IgD-negative memory B cell (primary cell): ENCODE data around the gene LSM7. TPM values are rescaled to one million over a fixed set of nuclear protein-coding genes. Genes with fewer than 3 reads are reported as not detected.

ENCODE experiments used
- H3K27ac Mint-ChIP-seq, 3 donors: one replicate each; pipeline ENCODE4 v1.8.0; 2020 to 2022; ENCODE audit warnings: mild to moderate bottlenecking in 3 of 3, mixed read lengths in 3 of 3, moderate library complexity in 1 of 3
- H3K27me3 Mint-ChIP-seq: one replicate; pipeline ENCODE4 v1.8.0; 2021; ENCODE audit warnings: mixed read lengths
- H3K36me3 Mint-ChIP-seq: one replicate; pipeline ENCODE4 v1.8.0; 2020; ENCODE audit warnings: mild to moderate bottlenecking, mixed read lengths
- H3K4me1 Mint-ChIP-seq, 3 donors: one replicate each; pipeline ENCODE4 v1.8.0; 2020 to 2022; ENCODE audit warnings: mixed read lengths in 3 of 3, mild to moderate bottlenecking in 1 of 3
- H3K4me3 Mint-ChIP-seq, 4 donors: one replicate each; pipeline ENCODE4 v1.8.0; 2020 to 2022; ENCODE audit warnings: mild to moderate bottlenecking in 4 of 4, mixed read lengths in 4 of 4, moderate library complexity in 3 of 4
- H3K9me3 Mint-ChIP-seq, 3 donors: one replicate each; pipeline ENCODE4 v1.8.0; 2020 to 2021; ENCODE audit warnings: mixed read lengths in 3 of 3, mild to moderate bottlenecking in 1 of 3
- polyA plus RNA-seq: library from polyadenylated mRNA; unstranded; fragments of 300-500 nt; fragmentation: Illumina TruSeq; gene quantifications from one replicate; pipeline ENCODE4 v1.2.3, GENCODE V29; 2021

Gene LSM7
- polyA plus RNA-seq, 1 donor from 2014 or later: 308 TPM

GRCh38 chr19:2336528-2337328, 8.3 kb upstream of the LSM7 start:
- Mint-ChIP-seq H3K36me3 (peaks cover 3% of the 10 kb centered on the region), H3K27me3 (no peaks in the 10 kb centered on the region), H3K27ac (peak overlapping the region in 1 of 3 donors; percentile 73), H3K9me3 (no peaks in the 10 kb centered on the region), H3K4me1 (peaks cover 14 to 24% (median 22%) of the 10 kb centered on the region in 3 donors), H3K4me3 (peak overlapping the region in 1 of 4 donors; percentile 40)

DNA sequence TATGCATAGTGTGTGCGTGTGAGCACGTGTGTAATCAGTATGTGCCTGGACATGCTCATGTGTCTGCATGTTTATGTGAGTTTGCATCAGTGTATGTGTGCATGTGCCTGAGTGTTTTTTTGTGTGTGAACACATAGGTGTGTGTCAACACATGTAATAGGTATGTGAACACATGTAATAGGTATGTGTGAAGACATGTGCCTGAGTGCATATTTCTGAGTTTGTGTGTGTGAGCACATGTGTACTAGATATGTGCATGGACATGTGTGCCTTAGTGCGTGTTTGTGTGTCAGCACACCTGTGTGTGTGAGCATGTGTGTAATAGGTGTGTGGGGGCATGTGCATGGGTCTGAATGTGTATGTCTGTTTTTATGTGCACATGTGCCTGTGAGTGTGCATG, 7.5 kb upstream of the LSM7 start:
- Mint-ChIP-seq H3K27ac (peak overlapping the region; percentile 33 to 73 (median 50)), H3K27me3 (no peaks in the 10 kb centered on the region), H3K4me3 (peak overlapping the region in 2 of 4 donors; percentile 17 to 40), H3K4me1 (peaks cover 19 to 30% (median 29%) of the 10 kb centered on the region in 3 donors), H3K36me3 (peaks cover 3% of the 10 kb centered on the region), H3K9me3 (no peaks in the 10 kb centered on the region)

DNA sequence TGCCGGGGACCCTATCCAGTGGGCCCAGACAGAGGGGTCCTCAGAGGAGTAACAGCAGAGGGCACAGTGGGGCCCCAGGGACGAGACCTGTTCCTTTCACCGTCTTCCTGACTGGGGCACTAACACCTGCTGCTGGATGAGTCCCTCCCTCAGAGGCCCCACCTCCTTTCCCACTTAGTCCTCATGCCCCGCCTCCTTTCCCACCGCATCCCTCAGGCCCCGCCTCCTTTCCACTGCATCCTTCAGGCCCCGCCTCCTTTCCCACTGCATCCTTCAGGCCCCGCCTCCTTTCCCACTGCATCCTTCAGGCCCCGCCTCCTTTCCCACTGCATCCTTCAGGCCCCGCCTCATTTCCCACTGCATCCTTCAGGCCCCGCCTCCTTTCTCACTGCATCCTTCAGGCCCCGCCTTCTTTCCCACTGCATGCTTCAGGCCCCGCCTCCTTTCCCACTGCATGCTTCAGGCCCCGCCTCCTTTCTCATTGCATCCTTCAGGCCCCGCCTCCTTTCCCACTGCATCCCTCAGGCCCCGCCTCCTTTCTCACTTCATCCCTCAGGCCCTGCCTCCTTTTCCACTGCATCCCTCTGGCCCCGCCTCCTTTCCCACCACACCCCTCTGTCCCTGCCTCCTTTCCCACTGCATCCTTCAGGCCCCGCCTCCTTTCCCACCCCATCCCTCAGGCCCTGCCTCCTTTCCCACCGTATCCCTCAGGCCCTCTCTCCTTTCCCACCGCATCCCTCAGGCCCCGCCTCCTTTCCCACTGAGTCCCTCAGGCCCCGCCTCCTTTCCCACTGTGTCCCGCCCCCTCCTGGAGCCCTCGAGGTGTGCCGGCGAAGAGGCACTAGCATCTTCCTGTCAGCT, 6.8 kb upstream of the LSM7 start:
- no peaks in the 10 kb centered on the region for H3K9me3 Mint-ChIP-seq
- peak overlapping the region in 1 of 4 donors; percentile 40 for H3K4me3 Mint-ChIP-seq
- H3K27ac Mint-ChIP-seq: peak overlapping the region; percentile 33 to 73 (median 50)
- H3K4me1 Mint-ChIP-seq: peaks cover 19 to 36% (median 35%) of the 10 kb centered on the region in 3 donors
- peaks cover 3% of the 10 kb centered on the region for H3K36me3 Mint-ChIP-seq
- no peaks in the 10 kb centered on the region for H3K27me3 Mint-ChIP-seq

GRCh38 chr19:2334426-2334825, 6.0 kb upstream of the LSM7 start:
- Mint-ChIP-seq H3K27ac (peak overlapping the region in 2 of 3 donors; percentile 47 to 95), H3K36me3 (peaks cover 3% of the 10 kb centered on the region)

GRCh38 chr19:2333807-2334211, 5.4 kb upstream of the LSM7 start:
- no peaks in the 10 kb centered on the region for H3K9me3 Mint-ChIP-seq
- peak overlapping the region; percentile 67 to 92 (median 78) for H3K4me3 Mint-ChIP-seq
- H3K36me3 Mint-ChIP-seq: peaks cover 4% of the 10 kb centered on the region
- H3K27ac Mint-ChIP-seq: peak overlapping the region; percentile 83 to 98 (median 95)
- peaks cover 24 to 45% (median 44%) of the 10 kb centered on the region in 3 donors for H3K4me1 Mint-ChIP-seq
- no peaks in the 10 kb centered on the region for H3K27me3 Mint-ChIP-seq

More at GRCh38 chr19:2334426-2334825, 6.0 kb upstream of the LSM7 start:
- H3K27me3 Mint-ChIP-seq: no peaks in the 10 kb centered on the region
- H3K9me3 Mint-ChIP-seq: no peaks in the 10 kb centered on the region
- peak overlapping the region in 1 of 4 donors; percentile 60 for H3K4me3 Mint-ChIP-seq
- H3K4me1 Mint-ChIP-seq: peaks cover 22 to 41% (median 41%) of the 10 kb centered on the region in 3 donors

GRCh38 chr19:2333027-2333806, 4.8 kb upstream of the LSM7 start:
- no peaks in the 10 kb centered on the region for H3K9me3 Mint-ChIP-seq
- H3K4me3 Mint-ChIP-seq: peak overlapping the region; percentile 67 to 92 (median 78)
- no peaks in the 10 kb centered on the region for H3K27me3 Mint-ChIP-seq
- H3K27ac Mint-ChIP-seq: peak overlapping the region; percentile 83 to 98 (median 97)
- peaks cover 24 to 46% (median 45%) of the 10 kb centered on the region in 3 donors for H3K4me1 Mint-ChIP-seq
- peaks cover 4% of the 10 kb centered on the region for H3K36me3 Mint-ChIP-seq

GRCh38 chr19:2332341-2333026, 4.1 kb upstream of the LSM7 start:
- Mint-ChIP-seq H3K4me3 (peak overlapping the region; percentile 76 to 92 (median 88)), H3K4me1 (peaks cover 29 to 48% (median 47%) of the 10 kb centered on the region in 3 donors), H3K9me3 (no peaks in the 10 kb centered on the region), H3K36me3 (peaks cover 2% of the 10 kb centered on the region), H3K27ac (peak overlapping the region; percentile 97 to 98 (median 97)), H3K27me3 (no peaks in the 10 kb centered on the region)

DNA sequence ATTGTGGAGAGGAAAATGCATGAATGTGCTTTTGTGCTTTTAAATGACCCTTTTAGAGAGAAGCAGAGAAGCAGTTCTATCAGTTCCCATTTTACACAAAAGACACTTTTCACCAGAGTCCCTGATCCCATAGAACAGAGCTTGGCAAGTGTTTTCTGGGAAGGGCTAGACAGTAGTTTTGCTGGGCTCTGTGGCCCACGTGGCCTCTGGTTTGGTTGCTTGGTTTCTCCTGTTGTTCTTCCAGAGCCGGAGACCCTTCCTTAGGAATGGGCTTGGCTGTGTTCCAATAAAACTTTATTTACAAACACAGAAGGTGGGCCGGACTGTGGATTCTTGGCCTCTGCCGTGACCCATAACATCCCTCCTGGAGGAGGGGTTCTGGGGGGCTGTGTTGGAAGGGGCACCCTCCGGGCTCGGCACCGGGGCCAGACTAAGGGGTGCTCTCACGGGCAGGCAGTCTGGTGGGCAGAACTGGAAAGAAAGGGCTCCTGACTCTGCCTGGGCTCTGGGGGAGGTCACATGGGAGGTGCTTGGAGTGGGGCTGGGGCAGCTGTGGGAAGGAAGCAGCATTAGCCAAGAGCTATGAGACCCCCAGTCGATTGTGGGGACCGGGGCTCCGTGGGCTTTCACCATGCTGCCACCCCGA, 3.3 kb upstream of the LSM7 start:
- Mint-ChIP-seq H3K9me3 (no peaks in the 10 kb centered on the region), H3K4me1 (peaks cover 30 to 54% (median 54%) of the 10 kb centered on the region in 3 donors), H3K27ac (peak overlapping the region; percentile 97 to 98 (median 97)), H3K27me3 (no peaks in the 10 kb centered on the region), H3K36me3 (peaks cover 1% of the 10 kb centered on the region), H3K4me3 (peak overlapping the region; percentile 48 to 92 (median 88))

DNA sequence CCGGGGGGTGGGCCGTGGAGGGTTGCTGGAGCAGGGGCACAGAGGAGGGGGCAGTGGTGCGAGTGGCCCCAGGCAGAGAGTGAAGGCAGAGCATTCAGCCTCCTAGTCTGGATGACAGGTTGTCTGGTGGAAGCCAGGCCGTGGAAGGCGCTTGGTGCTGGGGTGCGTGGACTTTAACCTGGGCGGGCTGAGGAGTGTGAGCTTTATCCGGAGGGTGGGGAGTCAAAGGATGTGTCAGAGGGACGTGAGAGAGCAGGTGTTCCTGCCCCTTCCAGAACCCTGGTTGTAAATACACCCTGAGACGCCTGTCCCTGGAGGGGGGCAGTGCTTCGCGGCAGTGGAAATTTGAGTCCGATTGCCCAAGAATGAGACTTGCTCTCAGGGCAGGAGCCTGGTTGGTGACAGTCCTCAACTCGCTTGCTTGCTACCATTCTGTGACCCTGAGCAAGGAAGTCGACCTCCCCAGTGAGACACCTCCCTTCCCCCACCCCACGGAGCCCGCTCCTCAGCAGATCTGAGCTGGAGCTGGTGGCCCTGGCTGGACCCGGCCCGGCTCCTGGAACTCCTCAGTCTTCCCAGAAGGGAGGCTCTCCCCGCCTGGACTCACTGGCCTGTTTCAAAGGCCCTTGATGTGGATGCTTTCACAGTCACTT, 2.4 kb upstream of the LSM7 start:
- peaks cover 26 to 55% (median 53%) of the 10 kb centered on the region in 3 donors for H3K4me1 Mint-ChIP-seq
- peak overlapping the region; percentile 39 to 98 (median 97) for H3K27ac Mint-ChIP-seq
- H3K36me3 Mint-ChIP-seq: peaks cover 1% of the 10 kb centered on the region
- H3K4me3 Mint-ChIP-seq: peak overlapping the region; percentile 4 to 86 (median 61)
- H3K9me3 Mint-ChIP-seq: no peaks in the 10 kb centered on the region
- H3K27me3 Mint-ChIP-seq: no peaks in the 10 kb centered on the region

DNA sequence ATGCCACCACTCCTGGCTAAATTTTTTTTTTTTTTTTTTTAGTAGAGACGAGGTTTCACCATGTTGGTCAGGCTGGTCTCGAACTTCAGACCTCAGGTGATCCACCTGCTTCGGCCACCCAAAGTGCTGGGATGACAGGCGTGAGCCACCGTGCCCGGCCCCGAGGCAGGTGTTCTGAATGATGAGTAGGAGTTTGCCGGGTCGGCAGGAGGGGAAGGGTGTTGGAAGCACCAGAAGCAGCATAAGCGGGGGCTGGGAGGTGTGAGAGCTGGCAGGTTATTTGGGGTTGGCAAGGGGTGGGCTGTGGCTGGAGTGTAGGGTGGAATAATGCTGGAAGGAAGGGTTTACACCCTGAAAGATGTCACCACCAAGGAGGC, 1.9 kb upstream of the LSM7 start:
- Mint-ChIP-seq H3K36me3 (peaks cover 1% of the 10 kb centered on the region), H3K4me3 (peak overlapping the region in 3 of 4 donors; percentile 37 to 92 (median 86)), H3K4me1 (peaks cover 30 to 58% (median 56%) of the 10 kb centered on the region in 3 donors)

DNA sequence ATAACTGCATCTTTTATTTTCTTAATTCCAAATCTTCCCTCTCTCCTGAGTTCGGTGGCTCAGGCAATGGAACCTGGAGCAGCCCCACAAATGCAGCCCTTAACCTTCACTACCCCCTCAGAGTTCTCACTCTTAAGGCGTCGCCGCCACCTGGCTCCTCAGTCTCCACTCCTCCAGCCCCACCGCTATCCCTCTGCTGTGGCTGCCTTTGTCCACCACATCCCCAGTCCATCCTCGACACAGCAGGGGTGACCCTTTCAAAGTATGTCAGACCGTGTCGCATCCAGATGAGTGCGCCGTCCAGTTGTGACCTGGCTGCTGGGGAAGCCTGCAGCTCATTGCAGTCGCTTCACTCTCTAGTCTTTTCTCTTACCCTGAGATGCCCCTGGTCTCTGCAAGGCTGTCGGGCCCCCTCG, 1.1 kb upstream of the LSM7 start:
- Mint-ChIP-seq H3K4me1 (peaks cover 33 to 63% (median 63%) of the 10 kb centered on the region in 3 donors), H3K36me3 (peaks cover 1% of the 10 kb centered on the region), H3K9me3 (no peaks in the 10 kb centered on the region), H3K27me3 (no peaks in the 10 kb centered on the region), H3K4me3 (peak overlapping the region; percentile 87 to 100 (median 96)), H3K27ac (peak overlapping the region; percentile 93 to 100 (median 97))

More for the DNA sequence above, 1.9 kb upstream of the LSM7 start:
- no peaks in the 10 kb centered on the region for H3K27me3 Mint-ChIP-seq
- H3K27ac Mint-ChIP-seq: peak overlapping the region in 2 of 3 donors; percentile 97 to 98
- H3K9me3 Mint-ChIP-seq: no peaks in the 10 kb centered on the region

DNA sequence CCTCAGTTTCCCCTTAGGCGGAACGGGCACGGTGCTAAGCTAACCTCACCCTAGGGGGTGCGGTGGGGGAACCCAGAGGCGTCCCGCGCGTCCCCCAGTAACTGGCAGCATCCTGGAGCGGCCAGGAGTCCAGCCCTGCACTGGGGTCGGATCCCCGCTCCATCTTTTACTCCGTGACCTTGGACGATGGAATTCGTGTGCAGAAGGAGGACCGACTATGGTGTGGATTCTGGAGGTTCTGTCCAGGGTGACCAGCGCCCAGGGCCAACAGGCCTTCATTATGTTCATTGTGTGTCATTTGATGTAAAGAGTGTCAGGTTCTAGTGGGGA, 728 bp upstream of the LSM7 start:
- Mint-ChIP-seq H3K36me3 (peaks cover 1% of the 10 kb centered on the region), H3K4me3 (peak overlapping the region; percentile 87 to 100 (median 96)), H3K4me1 (peaks cover 37 to 67% (median 66%) of the 10 kb centered on the region in 3 donors), H3K27ac (peak overlapping the region; percentile 93 to 100 (median 97)), H3K9me3 (no peaks in the 10 kb centered on the region), H3K27me3 (no peaks in the 10 kb centered on the region)

DNA sequence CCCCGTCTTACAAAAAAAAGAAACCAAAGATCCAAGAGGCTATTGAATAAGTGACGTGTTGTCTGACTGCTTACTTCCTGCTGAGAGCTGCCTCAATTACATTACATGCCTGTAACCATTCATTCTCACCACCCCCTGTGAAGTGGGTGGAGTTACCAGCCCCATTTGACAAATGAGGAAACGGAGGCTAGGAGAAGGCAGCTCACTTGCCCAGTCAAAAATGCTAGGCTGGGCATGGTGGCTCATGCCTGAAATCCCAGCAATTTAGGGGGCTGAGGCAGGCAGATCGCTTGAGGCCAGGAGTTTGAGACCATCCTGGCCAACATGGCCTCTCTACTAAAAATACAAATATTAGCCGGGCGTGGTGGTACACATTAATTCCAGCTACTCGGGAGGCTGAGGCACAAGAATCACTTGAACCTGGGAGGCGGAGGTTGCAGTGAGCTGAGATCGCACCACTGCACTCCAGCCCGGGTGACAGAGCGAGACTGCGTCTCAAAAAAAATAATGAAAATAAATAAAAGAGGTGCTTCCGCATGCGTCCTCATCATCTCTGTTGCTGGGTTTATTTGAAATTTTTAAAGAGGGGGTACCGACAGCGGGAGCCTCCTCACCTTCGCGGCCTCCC, 499 bp downstream of the LSM7 start:
- H3K4me3 Mint-ChIP-seq: peak overlapping the region; percentile 92 to 100 (median 100)
- no peaks in the 10 kb centered on the region for H3K27me3 Mint-ChIP-seq
- H3K27ac Mint-ChIP-seq: peak overlapping the region; percentile 97 to 100 (median 99)
- H3K36me3 Mint-ChIP-seq: peaks cover 1% of the 10 kb centered on the region
- no peaks in the 10 kb centered on the region for H3K9me3 Mint-ChIP-seq
- H3K4me1 Mint-ChIP-seq: peaks cover 37 to 63% (median 58%) of the 10 kb centered on the region in 3 donors
